ENCODE results near the gene PLA2G4E. TPM values are rescaled to one million over a fixed set of nuclear protein-coding genes. Genes with fewer than 3 reads are reported as not detected.

PLA2G4E gene
- total RNA-seq, 1 donor from 2014 or later = not detected

DNA sequence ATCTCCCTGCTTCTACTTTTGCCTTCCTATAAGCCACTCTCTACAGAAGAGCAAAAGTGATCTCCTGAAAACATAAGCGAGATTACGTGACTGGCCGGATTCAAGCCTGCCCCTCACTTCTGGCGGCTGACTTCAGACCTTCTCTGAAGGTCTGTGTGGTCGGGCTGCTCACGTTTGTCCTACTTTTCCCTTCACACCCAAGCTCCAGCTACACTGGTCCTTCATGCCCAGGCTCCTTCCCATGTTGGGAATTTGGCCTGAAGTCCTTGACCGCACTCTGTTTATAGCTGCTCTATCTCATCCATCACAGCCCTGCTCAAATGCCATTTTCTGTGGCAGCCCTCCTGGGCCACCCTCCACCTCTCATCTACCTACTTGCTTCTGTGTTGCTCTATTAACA, 6.7 kb upstream of the PLA2G4E start:
- Histone ChIP-seq H3K9me3 (replicated peaks) (no peaks in the 10 kb centered on the region), H3K27me3 (ENCODE audit: low read depth) (no peaks in the 10 kb centered on the region), H3K4me1 (peaks cover 17% of the 10 kb centered on the region), H3K27ac (replicated peaks) (no peak overlapping the region), H3K4me3 (no peak overlapping the region), H3K36me3 (no peaks in the 10 kb centered on the region)
- no peak for DNase-seq
- TF ChIP-seq, protein P1, sequence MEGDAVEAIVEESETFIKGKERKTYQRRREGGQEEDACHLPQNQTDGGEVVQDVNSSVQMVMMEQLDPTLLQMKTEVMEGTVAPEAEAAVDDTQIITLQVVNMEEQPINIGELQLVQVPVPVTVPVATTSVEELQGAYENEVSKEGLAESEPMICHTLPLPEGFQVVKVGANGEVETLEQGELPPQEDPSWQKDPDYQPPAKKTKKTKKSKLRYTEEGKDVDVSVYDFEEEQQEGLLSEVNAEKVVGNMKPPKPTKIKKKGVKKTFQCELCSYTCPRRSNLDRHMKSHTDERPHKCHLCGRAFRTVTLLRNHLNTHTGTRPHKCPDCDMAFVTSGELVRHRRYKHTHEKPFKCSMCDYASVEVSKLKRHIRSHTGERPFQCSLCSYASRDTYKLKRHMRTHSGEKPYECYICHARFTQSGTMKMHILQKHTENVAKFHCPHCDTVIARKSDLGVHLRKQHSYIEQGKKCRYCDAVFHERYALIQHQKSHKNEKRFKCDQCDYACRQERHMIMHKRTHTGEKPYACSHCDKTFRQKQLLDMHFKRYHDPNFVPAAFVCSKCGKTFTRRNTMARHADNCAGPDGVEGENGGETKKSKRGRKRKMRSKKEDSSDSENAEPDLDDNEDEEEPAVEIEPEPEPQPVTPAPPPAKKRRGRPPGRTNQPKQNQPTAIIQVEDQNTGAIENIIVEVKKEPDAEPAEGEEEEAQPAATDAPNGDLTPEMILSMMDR (IDR thresholded peaks at IDR 0.05; ENCODE audit: borderline replicate concordance) = no peak
- intact Hi-C loops (cut with micrococcal nuclease) = no loop called here

DNA sequence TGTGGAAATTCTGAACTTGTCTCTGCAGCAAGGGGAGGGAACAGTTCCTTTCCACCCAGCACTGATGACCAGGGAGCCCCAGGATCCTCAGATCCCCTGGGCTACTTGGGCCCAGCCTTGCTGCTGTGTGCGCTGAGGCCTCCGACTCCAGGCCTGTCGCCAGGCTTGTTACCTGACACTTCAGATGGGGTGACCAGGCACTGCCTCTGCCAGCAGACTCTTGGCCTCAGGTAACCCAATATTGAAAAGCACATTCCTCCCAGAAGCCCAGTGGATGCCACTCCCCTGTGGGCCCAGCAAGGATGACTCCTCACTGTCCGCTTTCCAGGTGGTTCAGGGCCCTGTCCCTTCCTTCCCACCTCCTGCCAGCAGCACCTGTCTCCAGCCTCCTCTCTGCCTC, 3.5 kb upstream of the PLA2G4E start:
- no peak for DNase-seq
- intact Hi-C loops (cut with micrococcal nuclease) = no loop called here
- H3K4me3 ChIP-seq = no peak overlapping the region
- no peaks in the 10 kb centered on the region for H3K36me3 ChIP-seq
- no peak overlapping the region for H3K27ac ChIP-seq (replicated peaks)
- H3K27me3 ChIP-seq (ENCODE audit: low read depth) = no peaks in the 10 kb centered on the region
- H3K4me1 ChIP-seq = peaks cover 21% of the 10 kb centered on the region
- TF ChIP-seq, protein P1 (IDR thresholded peaks at IDR 0.05; ENCODE audit: borderline replicate concordance) = no peak
- H3K9me3 ChIP-seq (replicated peaks) = no peaks in the 10 kb centered on the region

DNA sequence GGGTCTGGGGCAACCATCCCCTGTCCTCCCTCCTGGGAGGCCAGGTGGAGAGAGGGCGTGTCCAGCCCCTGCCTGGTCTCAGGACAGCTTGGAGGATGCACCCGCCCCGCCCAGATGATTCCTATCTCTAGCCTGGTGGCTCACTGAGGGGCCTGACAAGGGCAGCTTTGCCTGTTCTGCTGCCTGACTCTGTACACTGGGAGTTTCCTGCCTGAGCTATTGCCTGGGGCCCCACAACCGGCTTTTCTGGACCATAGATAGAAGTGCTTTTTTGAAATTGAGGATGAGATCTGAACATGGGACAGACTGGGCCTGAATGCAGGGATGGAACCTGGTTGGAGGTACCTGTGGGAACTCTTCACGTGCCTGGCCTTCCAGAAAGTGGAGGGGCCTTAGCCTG, 751 bp upstream of the PLA2G4E start:
- no peaks in the 10 kb centered on the region for H3K9me3 ChIP-seq (replicated peaks)
- TF ChIP-seq, protein P1 (IDR thresholded peaks at IDR 0.05; ENCODE audit: borderline replicate concordance) = no peak
- no peaks in the 10 kb centered on the region for H3K27me3 ChIP-seq (ENCODE audit: low read depth)
- H3K36me3 ChIP-seq = no peaks in the 10 kb centered on the region
- no peak overlapping the region for H3K4me3 ChIP-seq
- intact Hi-C loops (cut with micrococcal nuclease) = no loop called here
- no peak overlapping the region for H3K27ac ChIP-seq (replicated peaks)
- no peak for DNase-seq
- peaks cover 26% of the 10 kb centered on the region for H3K4me1 ChIP-seq

DNA sequence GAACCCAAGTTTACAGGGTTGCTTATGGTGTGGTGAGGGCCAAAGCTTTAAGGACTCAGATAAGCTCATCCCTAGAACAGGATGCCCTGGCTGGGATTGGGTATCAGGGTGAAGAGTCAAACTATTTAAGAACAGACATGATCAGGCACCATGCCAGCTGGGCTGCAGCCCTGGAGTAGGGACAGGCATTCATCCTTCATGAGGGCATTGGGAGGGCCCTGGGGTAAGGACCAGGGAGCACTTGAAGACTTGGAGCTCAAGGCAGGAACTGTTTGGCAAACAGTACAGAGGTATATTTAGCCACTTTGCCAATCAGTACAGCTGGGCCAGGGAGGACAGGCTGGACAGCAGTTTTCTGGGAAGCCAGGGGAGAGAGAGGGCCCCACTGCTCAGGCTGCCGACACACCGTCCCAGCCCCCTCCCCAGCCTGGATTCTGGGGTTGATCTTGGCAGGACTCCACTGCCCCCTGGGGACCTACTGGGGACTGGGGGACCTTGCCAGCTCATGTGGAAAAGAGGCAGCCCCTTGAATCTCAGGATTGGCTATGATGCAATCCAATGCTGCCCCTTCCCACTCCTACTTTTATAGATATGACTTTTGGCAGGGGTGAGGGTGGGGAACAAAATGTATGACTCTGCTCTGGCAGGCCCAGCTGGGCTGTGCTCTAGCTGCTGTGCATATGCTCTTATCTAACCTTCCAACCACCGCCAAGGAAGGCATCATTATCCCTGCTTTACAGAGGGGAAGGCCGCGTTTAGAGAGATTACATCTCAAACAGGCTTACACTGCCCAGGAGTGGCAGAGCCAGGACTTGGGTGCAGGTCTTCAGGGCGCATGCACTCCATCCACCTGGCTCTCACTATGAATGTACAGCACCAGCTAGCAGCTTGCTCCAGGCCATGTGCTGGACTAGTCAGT, 2.3 kb downstream of the PLA2G4E start:
- peak; percentile 52 for DNase-seq
- intact Hi-C loops (cut with micrococcal nuclease) = no loop called here
- H3K4me1 ChIP-seq = peaks cover 21% of the 10 kb centered on the region
- H3K27me3 ChIP-seq (ENCODE audit: low read depth) = no peaks in the 10 kb centered on the region
- no peak overlapping the region for H3K4me3 ChIP-seq
- H3K9me3 ChIP-seq (replicated peaks) = no peaks in the 10 kb centered on the region
- TF ChIP-seq, protein P1 (IDR thresholded peaks at IDR 0.05; ENCODE audit: borderline replicate concordance) = no peak
- peak overlapping the region; percentile 68 for H3K27ac ChIP-seq (replicated peaks)
- H3K36me3 ChIP-seq = no peaks in the 10 kb centered on the region

DNA sequence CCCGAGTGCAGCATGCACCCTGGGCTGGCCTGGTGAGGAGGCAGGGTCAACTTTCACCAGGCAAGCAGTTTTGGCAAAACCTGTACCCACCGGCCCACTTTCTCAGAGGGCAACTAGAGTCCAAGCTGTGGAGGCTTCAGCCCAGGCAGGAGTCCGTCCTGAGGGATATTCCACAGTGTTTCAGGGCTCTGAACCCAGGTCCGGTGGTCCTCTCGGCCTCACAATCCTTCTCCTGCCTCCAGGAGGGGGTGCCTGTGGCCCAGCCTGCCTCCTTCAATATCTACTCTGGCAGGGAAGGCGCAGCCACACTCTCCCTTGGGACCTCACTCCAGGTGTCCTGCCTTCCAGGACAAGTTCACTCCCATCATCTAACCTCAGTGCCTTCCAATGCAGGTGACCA, 3.9 kb downstream of the PLA2G4E start:
- TF ChIP-seq, protein P1 (IDR thresholded peaks at IDR 0.05; ENCODE audit: borderline replicate concordance) = no peak
- DNase-seq = no peak
- H3K36me3 ChIP-seq = no peaks in the 10 kb centered on the region
- no peak overlapping the region for H3K27ac ChIP-seq (replicated peaks)
- H3K4me3 ChIP-seq = no peak overlapping the region
- H3K4me1 ChIP-seq = peaks cover 21% of the 10 kb centered on the region
- H3K27me3 ChIP-seq (ENCODE audit: low read depth) = no peaks in the 10 kb centered on the region
- H3K9me3 ChIP-seq (replicated peaks) = no peaks in the 10 kb centered on the region
- intact Hi-C loops (cut with micrococcal nuclease) = no loop called here
